ENCODE results near the gene PCSK7.

The PCSK7 gene

DNA sequence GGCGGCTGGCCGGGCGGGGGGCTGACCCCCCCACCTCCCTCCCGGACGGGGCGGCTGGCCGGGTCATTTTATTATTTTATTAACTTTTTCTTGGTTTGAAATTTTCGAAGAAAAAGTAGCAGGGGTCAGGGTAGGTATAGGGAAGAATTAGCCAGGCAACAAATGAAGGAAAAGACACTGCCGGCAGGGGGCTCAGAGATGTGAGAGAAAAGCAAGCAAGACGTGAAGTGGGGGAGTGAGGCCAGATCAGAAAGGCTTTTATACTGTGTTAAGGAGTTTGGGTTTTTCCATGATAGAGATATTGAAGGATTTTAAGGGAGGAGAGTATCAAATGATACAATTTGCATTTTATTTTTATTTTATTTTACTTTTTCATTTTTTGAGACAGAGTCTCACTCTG, 19.6 kb upstream of the PCSK7 start:
- no peak for DNase-seq (ENCODE audit: extremely low read depth, low read depth)
- H3K4me3 ChIP-seq (replicated peaks; ENCODE audit: low read depth, low read length) = no peak overlapping the region
- TF ChIP-seq CTCF (IDR thresholded peaks at IDR 0.05; ENCODE audit: low read depth, low read length, missing control alignments) = no peak

DNA sequence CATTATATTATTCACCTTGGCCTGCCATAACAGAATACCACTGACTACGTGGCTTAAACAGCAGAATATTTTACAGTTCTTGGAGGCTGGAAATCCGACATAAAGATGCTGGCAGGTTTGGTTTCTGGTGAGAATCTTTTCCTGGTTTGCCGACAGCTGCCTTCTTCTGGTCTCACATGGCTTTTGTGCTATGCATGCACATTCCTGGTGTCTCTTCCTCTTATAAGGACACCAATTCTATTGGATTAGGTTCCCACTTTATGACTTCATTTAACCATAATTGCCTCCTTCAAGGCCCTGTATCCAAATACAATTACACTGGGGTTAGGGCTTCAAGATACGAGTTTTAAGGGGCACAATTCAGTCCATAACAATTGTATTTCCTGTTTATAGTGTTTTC, 17.7 kb upstream of the PCSK7 start:
- no peak for TF ChIP-seq CTCF (IDR thresholded peaks at IDR 0.05; ENCODE audit: low read depth, low read length, missing control alignments)
- DNase-seq (ENCODE audit: extremely low read depth, low read depth) = no peak
- no peak overlapping the region for H3K4me3 ChIP-seq (replicated peaks; ENCODE audit: low read depth, low read length)

GRCh38 chr11:117248341-117248740, 16.5 kb upstream of the PCSK7 start:
- H3K4me3 ChIP-seq (replicated peaks; ENCODE audit: low read depth, low read length) = no peak overlapping the region
- TF ChIP-seq CTCF (IDR thresholded peaks at IDR 0.05; ENCODE audit: low read depth, low read length, missing control alignments) = no peak
- DNase-seq (ENCODE audit: extremely low read depth, low read depth) = no peak

- TF ChIP-seq CTCF (IDR thresholded peaks at IDR 0.05; ENCODE audit: low read depth, low read length, missing control alignments) = peak; percentile 51
- DNase-seq (ENCODE audit: extremely low read depth, low read depth) = peak; percentile 81
- no peak overlapping the region for H3K4me3 ChIP-seq (replicated peaks; ENCODE audit: low read depth, low read length)
Observed at GRCh38 chr11:117239295-117239694, 7.4 kb upstream of the PCSK7 start.

GRCh38 chr11:117238221-117238620, 6.3 kb upstream of the PCSK7 start:
- TF ChIP-seq CTCF (IDR thresholded peaks at IDR 0.05; ENCODE audit: low read depth, low read length, missing control alignments) = no peak

GRCh38 chr11:117232911-117233409, 1.1 kb upstream of the PCSK7 start:
- TF ChIP-seq CTCF (IDR thresholded peaks at IDR 0.05; ENCODE audit: low read depth, low read length, missing control alignments) = no peak
- no peak for DNase-seq (ENCODE audit: extremely low read depth, low read depth)
- H3K4me3 ChIP-seq (replicated peaks; ENCODE audit: low read depth, low read length) = peak overlapping the region; percentile 94

More at GRCh38 chr11:117238221-117238620, 6.3 kb upstream of the PCSK7 start:
- no peak for DNase-seq (ENCODE audit: extremely low read depth, low read depth)
- no peak overlapping the region for H3K4me3 ChIP-seq (replicated peaks; ENCODE audit: low read depth, low read length)
